Pons (tissue), 1 donor: ENCODE results near the gene SEMA3A.
A peak's percentile ranks its signal among the peaks of the same experiment; 100 is the strongest.
"Not testable (repeated sequence)": the region's sequence is repeated elsewhere in the genome, so short reads cannot be mapped to it uniquely, and the experiment has no call there.

Experiments
- DNase-seq: peaks from one replicate; pipeline ENCODE4 v3.0.0-alpha.2; 2016; ENCODE audit warnings: low spot score

Gene SEMA3A

GRCh38 chr7:84194484-84195271 is at the start of gene SEMA3A:
TSS of gene SEMA3A (minus strand) at chr7:84194789. CDS start at chr7:84194586, 203 bp downstream.
- peak; percentile 66 for DNase-seq

DNA sequence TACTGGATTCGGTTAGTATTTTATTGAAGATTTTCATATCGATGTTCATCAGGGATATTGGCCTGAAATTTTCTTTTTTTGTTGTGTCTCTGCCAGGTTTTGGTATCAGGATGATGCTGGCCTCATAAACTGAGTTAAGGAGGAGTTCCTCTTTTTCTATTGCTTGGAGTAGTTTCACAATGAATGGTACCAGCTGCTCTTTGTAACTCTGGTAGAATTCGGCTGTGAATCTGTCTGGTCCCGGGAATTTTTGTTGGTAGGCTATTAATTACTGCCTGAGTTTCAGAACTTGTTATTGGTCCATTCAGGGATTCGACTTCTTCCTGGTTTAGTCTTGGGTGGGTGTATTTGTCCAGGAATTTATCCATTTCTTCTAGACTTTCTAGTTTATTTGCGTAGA is 48.4 kb upstream of the SEMA3A start:
- not testable (repeated sequence) for DNase-seq

DNA sequence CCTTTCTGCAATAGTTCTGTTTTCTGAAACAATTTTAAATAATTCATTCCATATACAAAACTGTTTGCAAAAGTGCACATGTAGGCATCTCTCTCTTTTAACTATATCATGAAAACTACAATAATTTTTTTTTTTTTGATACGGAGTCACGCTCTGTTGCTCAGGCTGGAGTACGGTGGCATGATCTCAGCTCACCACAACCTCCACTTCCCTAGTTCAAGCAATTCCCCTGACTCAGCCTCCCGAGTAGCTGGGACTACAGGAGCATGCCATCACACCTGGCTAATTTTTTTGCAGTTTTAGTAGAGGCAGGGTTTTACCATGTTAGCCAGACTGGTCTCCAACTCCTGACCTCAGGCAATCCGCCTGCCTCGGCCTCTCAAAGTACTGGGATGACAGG is 44.0 kb upstream of the SEMA3A start:
- DNase-seq: no peak

GRCh38 chr7:84237533-84238173 is 43.1 kb upstream of the SEMA3A start:
- no peak for DNase-seq

- DNase-seq: no peak
Observed at GRCh38 chr7:84236398-84236797, 41.8 kb upstream of the SEMA3A start.

GRCh38 chr7:84232646-84233045 is 38.1 kb upstream of the SEMA3A start:
- DNase-seq: peak; percentile 8

DNA sequence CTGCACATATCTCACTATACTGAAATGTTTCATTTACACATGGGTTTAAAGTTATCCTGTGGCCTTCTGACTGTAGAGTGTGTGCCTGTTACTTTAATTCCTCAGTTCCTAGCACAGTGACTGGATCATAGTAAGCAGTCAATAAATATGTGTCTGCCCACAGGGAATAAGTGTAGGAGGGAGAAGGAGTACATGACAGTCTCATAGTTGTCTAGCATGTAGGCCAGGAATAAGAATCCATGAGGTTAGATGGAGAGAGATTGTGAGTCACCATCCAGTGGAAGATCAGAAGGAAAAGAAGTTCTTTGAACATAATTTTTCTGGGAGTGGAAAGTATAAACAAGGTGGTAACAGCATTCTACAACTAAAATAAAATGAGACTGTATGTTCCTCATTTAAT is 36.6 kb upstream of the SEMA3A start:
- no peak for DNase-seq

GRCh38 chr7:84230491-84230890 is 35.9 kb upstream of the SEMA3A start:
- no peak for DNase-seq

DNA sequence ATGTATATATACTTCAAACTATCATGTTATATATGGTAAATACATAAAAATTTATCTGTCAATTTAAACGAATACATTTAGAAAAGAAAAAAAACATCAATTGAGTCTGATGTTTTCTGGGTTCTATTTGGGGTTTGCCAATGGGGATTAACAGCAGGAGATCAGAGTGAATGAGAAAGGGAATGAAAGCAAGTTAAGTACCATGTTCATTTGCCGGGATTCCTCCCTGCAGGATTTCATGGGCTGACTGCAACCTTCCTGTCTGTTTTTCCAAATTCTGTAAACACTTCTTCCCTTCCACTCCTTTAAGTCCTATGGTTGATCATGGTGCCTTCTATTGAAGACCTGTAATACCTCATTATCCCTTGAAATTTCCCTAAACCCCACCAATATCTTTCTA is 33.9 kb upstream of the SEMA3A start:
- no peak for DNase-seq

GRCh38 chr7:84226759-84227158 is 32.2 kb upstream of the SEMA3A start:
- no peak for DNase-seq

DNA sequence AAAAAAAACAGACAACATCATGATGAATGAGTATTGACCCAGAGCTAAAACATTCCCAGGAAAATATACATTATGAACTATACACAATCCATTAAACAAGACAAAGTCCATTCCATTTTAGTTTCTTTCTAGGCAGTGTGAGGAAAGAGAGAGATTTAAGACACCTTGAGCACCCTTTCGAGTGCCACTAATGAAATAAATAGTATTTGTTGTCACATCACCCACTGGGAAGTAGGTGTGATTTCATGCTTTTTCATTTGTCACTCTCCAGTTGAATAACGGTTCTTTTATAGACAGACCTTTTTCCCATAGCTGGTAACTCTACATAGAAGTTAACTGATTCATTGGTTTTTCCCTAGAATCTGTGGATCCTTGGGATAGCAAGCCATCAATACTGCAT is 29.9 kb upstream of the SEMA3A start:
- DNase-seq: no peak

DNA sequence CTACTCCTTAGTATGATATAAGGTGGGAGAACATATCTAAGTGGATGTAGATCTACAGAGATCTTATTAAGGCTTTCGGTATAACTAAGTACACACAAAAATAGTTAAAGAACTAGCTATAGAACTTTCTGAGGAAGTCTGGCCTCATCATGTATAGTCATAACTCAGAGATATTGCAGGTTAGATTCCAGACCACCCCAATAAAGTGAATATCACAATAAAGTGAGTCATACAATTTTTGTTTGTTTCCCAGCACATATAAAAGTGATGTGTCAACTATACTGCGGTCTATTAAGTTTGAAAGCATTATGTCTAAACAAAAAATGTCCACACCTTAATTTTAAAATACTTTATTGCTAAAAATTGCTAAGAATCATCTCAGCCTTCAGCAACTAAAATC is 24.7 kb upstream of the SEMA3A start:
- DNase-seq: no peak

DNA sequence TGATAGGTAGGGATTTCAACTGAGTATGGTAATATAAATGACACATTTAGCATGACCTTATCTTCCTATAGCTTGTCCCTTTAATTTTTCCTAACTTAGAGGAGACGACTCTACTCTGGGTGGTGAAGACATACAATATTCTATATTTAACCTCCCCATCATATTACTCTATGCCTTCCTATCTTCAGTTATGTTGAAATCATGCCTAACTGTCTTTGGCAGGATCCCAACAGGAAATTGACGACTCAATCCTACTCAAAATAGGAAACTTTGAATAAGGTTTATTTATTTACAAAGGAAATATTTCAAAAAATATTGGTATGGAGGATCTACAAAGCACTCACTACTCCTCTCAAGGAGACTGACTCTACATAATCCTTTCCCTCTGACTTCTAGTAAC is 24.1 kb upstream of the SEMA3A start:
- no peak for DNase-seq

DNA sequence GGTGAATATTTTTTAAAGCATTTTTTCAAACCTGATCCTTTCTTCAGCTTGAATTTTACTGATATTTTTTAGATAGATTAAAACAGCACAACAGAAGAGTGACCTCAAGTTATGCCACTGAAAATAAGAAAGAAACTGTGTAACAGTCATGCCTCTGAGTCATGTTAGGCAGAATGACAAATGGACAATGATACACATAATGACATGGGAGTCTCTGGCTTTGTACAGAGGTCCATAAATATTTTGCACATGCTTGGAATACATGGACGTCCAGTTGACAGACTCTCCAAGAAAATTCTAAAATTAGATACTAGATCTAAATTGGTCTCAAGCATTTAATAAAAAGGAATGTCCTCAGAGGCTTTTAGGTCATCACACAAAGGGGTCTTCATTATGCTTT is 21.9 kb upstream of the SEMA3A start:
- DNase-seq: no peak

DNA sequence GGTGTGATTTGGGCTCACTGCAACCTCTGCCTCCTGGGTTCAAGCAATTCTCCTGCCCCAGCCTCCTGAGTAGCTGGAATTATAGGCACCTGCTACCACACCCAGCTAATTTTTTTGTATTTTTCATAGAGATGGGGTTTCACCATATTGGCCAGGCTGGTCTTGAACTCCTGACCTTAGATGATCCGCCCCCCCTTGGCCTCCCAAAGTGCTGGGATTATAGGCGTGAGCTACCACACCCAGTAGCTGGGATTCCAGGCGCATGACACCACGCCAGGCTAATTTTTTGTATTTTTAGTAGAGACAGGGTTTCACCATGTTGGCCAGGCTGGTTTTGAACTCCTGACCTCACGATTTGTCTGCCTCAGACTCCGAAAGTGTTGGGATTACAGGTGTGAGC is 20.2 kb upstream of the SEMA3A start:
- DNase-seq: not testable (repeated sequence)

- DNase-seq: no peak
Observed at GRCh38 chr7:84210301-84210700, 15.7 kb upstream of the SEMA3A start.

- DNase-seq: no peak
Observed at GRCh38 chr7:84209006-84209405, 14.4 kb upstream of the SEMA3A start.

DNA sequence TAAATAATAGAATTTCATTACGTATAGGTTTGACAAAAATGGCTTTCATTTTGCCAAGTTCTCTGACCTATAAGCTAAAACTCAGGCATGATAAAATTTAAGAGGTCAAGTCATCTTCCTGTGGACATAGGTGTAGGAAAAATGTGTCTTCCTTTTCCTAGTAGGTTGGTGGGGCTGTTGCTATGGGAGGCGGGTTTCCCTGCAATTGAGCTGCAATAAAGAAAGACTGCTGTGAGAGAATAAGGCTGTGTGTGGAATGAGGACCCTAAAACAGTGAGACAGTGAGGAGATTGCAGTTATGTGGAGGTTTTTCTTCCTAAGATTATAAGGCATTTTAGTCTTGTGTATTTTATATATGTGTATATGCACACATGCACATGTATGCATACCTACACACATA is 13.0 kb upstream of the SEMA3A start:
- no peak for DNase-seq

- no peak for DNase-seq
Observed at GRCh38 chr7:84207025-84207424, 12.4 kb upstream of the SEMA3A start.

DNA sequence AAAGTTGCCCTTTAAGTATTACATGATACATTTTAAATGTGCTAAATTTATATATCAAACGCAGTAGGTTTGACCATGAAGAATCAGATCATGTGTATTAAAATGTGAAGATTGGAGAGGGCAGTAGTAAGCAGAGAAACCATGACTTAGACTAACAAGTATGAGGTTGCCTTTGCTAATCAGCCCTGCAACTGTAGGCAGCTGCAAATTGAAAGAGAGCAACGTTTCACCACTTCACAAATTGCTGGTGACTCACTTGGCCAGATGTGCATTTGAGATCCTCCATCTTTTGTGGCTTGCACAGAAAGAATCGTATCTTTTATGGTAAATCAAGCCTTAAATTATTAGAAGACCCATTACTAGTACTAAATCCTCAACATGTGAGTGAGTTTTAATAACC is 10.1 kb upstream of the SEMA3A start:
- DNase-seq: no peak

DNA sequence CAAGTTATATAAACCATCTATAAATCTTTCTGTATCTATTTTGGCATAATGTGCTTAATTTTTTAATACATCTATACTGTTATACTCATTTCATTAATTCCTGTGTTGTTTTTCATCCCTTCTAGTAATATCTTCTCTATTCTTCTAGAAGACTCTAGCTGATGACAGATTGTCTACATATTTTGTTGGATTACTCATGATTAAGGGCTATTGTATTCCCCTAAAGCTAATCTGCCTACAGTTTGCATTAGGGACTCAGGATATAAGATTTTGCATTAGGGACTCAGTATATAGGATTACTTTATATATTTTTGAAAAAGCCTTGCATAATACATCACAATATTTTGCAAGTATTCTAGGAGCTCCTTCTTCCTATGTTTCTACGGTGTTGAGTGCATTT is 8.3 kb upstream of the SEMA3A start:
- DNase-seq: no peak

DNA sequence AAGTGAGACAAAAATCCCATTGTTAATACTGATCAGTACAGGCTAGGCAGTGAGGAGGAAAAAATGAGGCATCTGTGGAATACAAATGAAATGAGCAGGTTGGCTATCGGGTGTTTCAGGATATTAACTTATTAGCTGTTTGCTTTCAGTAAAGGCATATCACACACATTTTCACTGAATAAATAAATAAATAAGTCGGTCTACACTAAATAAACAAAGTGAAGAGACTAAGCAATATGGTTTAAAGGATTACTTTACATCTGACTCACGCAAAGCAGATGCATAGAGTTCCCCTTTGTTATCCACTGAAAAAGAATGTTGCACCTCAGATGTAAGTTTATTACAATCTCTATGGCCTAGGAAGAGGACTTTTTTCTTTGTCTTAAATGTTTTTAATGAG is 6.3 kb upstream of the SEMA3A start:
- DNase-seq: no peak

DNA sequence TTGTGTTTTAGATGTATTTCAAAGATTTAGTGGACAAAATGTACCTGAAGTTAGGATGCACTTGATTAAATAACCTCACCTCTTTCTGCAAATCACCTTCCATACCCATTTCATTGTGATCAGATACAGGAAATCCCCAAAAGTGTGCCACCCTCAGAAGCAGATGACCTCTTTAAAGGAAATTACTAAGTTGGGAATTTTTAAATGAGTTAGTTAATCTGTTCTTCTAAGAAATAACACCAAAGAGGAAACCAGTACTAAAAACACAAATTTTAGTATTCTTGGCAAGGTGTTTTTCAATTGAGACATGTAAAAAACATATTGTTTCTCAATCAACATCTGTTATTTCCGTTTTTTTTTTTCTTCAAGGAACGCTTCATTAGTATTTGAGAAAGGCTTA is 4.6 kb upstream of the SEMA3A start:
- no peak for DNase-seq

DNA sequence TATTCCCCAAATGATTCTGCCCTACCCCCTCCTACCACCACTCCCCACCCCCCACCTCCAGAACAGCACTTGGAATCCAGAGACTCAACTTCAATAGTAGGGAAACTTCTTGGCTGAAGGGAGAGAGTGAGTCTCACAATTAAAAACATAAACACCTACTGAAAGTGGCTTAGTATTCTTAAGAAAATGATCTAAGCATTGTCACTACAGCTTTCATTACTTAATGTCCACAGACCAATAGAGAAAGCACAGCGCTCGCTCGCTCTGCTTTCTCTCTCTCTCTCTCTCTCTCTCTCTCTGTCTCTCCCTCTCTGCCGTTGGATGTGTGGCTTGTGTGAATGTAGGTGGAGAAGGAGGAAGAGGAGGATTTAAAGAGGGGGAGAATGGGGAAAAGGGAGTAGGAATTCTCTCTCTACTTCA is 1.5 kb upstream of the SEMA3A start:
- DNase-seq: peak; percentile 60
